Neural crest cell (in vitro differentiated cells): ENCODE measurements around the gene MAP3K7. TPM values are rescaled to one million over a fixed set of nuclear protein-coding genes. Genes with fewer than 3 reads are reported as not detected.
A peak's percentile ranks its signal among the peaks of the same experiment; 100 is the strongest.

ENCODE experiments used
- DNase-seq: peaks from one replicate; pipeline ENCODE4 v3.0.0; 2021; ENCODE audit warnings: low read depth, mixed read lengths, low spot score
- H3K27ac Mint-ChIP-seq: one replicate; pipeline ENCODE4 v1.8.0; 2021; ENCODE audit warnings: mild to moderate bottlenecking, mixed read lengths; ENCODE audit not compliant: unreplicated experiment
- H3K27me3 Mint-ChIP-seq: 2 replicates; pipeline ENCODE4 v1.8.0; 2021; ENCODE audit warnings: low read depth, mild to moderate bottlenecking, mixed read lengths
- H3K36me3 Mint-ChIP-seq: 2 replicates; pipeline ENCODE4 v1.8.0; 2021; ENCODE audit warnings: low read depth, mild to moderate bottlenecking, mixed read lengths
- H3K4me1 Mint-ChIP-seq: 2 replicates; pipeline ENCODE4 v1.8.0; 2021; ENCODE audit warnings: mixed read lengths
- H3K4me3 Mint-ChIP-seq: one replicate; pipeline ENCODE4 v1.8.0; 2021; ENCODE audit warnings: mild to moderate bottlenecking, mixed read lengths
- H3K9me3 Mint-ChIP-seq: 2 replicates; pipeline ENCODE4 v1.8.0; 2021; ENCODE audit warnings: mixed read lengths
- CTCF ChIP-seq: fragments of 200-600 bp; sonication (generic); conservative IDR thresholded peaks from 2 replicates; pipeline ENCODE4 v1.5.0; 2021; ENCODE audit warnings: antibody characterized with exemption, mild to moderate bottlenecking
- total RNA-seq: library from RNA; stranded (reverse); gene quantifications from 2 replicates; pipeline ENCODE4 v1.2.1, GENCODE V29; 2021

MAP3K7 gene
- total RNA-seq, 1 donor from 2014 or later = 37.9 TPM

DNA sequence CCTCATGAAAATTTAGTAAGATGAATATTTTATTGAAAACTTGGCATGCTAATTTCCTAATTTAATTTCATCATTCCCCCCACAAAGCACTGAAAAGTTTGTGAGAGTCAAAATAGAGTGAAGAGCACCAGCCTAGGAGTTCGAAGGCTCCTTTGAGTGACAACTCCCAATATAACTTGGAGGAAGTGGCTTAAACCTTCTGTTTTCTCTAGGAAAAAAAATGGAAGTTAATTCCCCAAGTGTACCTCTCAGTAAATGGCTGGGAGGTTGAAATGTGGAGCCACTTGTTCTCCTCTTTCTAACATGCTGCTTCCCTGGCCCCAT is 107.3 kb downstream of the MAP3K7 start:
- Mint-ChIP-seq H3K9me3 (peaks cover 2% of the 10 kb centered on the region), H3K4me3 (no peak overlapping the region), H3K4me1 (peaks cover 20% of the 10 kb centered on the region), H3K36me3 (no peaks in the 10 kb centered on the region), H3K27ac (no peak overlapping the region), H3K27me3 (no peaks in the 10 kb centered on the region)
- no peak for TF ChIP-seq CTCF
- no peak for DNase-seq

DNA sequence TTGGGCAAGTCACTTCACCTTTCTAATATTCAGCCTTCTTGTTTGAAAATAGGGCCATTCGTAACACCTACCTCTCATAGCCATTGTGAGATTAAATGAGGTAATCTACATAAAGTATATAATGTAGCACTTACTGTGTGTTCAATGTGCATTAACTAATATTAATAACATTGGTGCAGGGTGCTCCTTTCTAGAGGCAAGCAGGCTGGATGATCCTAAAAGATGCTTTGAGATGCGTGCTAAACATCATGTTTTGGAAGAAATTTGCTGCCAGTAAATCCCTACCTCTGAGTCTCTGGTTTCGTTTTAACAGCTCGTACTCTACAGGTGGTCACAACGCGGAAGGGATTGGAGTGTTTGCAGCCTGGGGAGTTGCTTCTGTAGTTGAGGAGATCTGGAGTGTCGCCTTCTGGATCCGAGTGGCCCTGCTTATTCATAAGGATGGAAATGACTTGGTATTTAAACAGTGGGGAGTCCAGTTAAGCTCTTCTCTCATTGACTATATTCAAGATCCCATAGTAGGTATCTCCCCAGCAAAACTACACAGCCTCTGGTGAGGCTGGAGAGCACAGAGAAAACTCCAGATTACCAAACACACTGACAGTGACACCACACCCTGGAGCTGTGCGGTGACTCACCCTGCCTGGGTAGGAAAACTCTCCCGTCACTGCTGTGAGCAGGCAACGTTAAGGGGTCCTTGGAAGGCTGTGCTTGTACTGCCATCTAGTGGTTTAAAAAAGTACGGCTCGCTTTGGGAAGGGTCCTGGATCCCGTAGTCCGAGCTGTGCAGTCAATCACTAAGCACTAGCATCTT is 107.9 kb downstream of the MAP3K7 start:
- Mint-ChIP-seq H3K27me3 (no peaks in the 10 kb centered on the region), H3K4me1 (peaks cover 14% of the 10 kb centered on the region), H3K36me3 (no peaks in the 10 kb centered on the region), H3K4me3 (no peak overlapping the region), H3K27ac (no peak overlapping the region), H3K9me3 (peaks cover 2% of the 10 kb centered on the region)
- TF ChIP-seq CTCF = peak; percentile 93
- peak; percentile 91 for DNase-seq

DNA sequence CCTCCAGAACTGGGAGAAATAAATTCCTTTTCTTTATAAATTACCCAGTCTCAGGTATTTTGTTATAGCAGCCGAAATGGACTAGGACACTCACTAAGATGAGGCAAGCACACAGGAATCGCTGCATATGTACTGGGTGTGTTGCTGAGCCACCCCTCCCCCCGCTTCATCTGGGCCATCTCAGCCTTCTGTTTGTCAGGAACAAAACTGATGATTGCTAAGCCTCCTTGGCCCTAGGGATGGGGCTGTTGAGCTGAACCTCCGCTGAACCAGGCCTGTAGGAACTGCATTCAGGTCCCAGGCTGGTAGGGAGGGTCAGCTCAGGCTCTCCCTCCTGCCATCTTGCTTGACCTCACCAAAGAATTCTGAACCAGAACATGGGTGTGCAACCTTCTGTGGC is 108.6 kb downstream of the MAP3K7 start:
- Mint-ChIP-seq H3K9me3 (peaks cover 2% of the 10 kb centered on the region), H3K27me3 (no peaks in the 10 kb centered on the region), H3K4me3 (no peak overlapping the region), H3K27ac (no peak overlapping the region), H3K4me1 (peaks cover 12% of the 10 kb centered on the region), H3K36me3 (no peaks in the 10 kb centered on the region)
- TF ChIP-seq CTCF = no peak
- no peak for DNase-seq

DNA sequence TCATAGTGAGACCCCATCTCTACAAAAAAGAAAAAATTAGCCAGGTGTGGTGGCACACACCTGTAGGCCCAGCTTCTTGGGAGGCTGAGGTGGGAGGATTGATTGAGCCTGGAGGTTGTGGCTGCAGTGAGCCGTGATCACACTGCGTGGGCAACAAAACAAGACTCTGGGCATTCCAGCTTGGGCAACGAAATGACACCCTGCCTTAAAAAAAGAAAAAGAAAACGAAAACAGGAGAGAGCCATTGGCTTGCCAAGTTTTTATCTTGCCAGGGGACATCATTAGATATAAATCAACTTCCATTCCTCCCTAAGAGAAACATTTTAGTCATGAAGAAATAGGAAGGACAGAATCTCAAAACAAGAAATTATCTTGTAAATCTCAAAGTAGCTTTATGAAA is 109.5 kb downstream of the MAP3K7 start:
- peaks cover 15% of the 10 kb centered on the region for H3K4me1 Mint-ChIP-seq
- H3K27me3 Mint-ChIP-seq = no peaks in the 10 kb centered on the region
- no peaks in the 10 kb centered on the region for H3K9me3 Mint-ChIP-seq
- H3K36me3 Mint-ChIP-seq = no peaks in the 10 kb centered on the region
- no peak for TF ChIP-seq CTCF
- DNase-seq = no peak
- H3K4me3 Mint-ChIP-seq = no peak overlapping the region
- no peak overlapping the region for H3K27ac Mint-ChIP-seq

DNA sequence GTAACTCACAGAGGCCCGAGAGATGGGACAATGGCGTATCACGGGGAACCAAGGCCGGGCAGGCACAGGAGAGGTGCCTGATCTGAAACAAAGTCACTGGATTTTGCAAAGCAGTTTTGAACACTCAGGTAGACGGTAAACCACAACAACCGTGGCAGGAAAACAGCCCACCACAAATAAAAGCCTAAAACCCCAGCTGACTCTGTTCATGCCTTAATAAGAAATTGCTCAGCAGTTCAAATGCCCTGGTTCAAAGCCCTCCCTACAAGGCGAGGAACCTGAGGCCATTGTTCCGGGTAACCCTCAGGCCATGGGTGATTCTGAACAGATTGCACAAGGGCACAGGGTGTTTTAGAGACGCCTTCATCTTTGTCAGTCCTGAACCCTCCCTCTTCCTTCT is 114.2 kb downstream of the MAP3K7 start:
- Mint-ChIP-seq H3K9me3 (no peaks in the 10 kb centered on the region), H3K4me3 (no peak overlapping the region), H3K27me3 (no peaks in the 10 kb centered on the region), H3K4me1 (peaks cover 40% of the 10 kb centered on the region), H3K27ac (no peak overlapping the region), H3K36me3 (no peaks in the 10 kb centered on the region)
- TF ChIP-seq CTCF = no peak
- DNase-seq = no peak
